ENCODE results near the gene TMEM178A. TPM values are rescaled to one million over a fixed set of nuclear protein-coding genes. Genes with fewer than 3 reads are reported as not detected.
"Not testable (repeated sequence)": the region's sequence is repeated elsewhere in the genome, so short reads cannot be mapped to it uniquely, and the experiment has no call there.

The TMEM178A gene
- total RNA-seq (2014; rRNA removed; shearing (Covaris generic)), result 0.13 and 0.14 TPM in 2 replicates

- H3K4me3 ChIP-seq, result peak within 1 kb of the TSS; percentile 51
- peaks cover 8% of the 10 kb centered on the region for H3K4me1 ChIP-seq
- H3K27me3 ChIP-seq, result no peaks in the 10 kb centered on the region
- 0 out of 2 replicates have a peak, but pooled peaks cover 2% of the 10 kb centered on the region for H3K9me3 ChIP-seq (replicated peaks)
- no peak for DNase-seq
- H3K36me3 ChIP-seq, result no peaks in the 10 kb centered on the region
- no peak within 1 kb of the TSS for H3K27ac ChIP-seq
These were observed at the start of gene TMEM178A for GRCh38 chr2:39665811-39666490. Gene TMEM178A (plus strand): TSS chr2:39665917. CDS start chr2:39665975, 58 bp downstream.

GRCh38 chr2:39618236-39618635 lies 47.5 kb upstream of the TMEM178A start:
- no peak for DNase-seq
- Histone ChIP-seq H3K4me1 (peaks cover 12% of the 10 kb centered on the region), H3K4me3 (no peak overlapping the region), H3K27me3 (no peaks in the 10 kb centered on the region), H3K27ac (no peak overlapping the region), H3K9me3 (replicated peaks) (no peaks in the 10 kb centered on the region), H3K36me3 (no peaks in the 10 kb centered on the region)

GRCh38 chr2:39618736-39619135 lies 47.0 kb upstream of the TMEM178A start:
- no peaks in the 10 kb centered on the region for H3K36me3 ChIP-seq
- peaks cover 12% of the 10 kb centered on the region for H3K4me1 ChIP-seq
- H3K4me3 ChIP-seq, result no peak overlapping the region
- no peaks in the 10 kb centered on the region for H3K27me3 ChIP-seq
- H3K9me3 ChIP-seq (replicated peaks), result no peaks in the 10 kb centered on the region
- H3K27ac ChIP-seq, result no peak overlapping the region
- DNase-seq, result no peak

GRCh38 chr2:39620067-39620466 lies 45.6 kb upstream of the TMEM178A start:
- H3K27me3 ChIP-seq, result no peaks in the 10 kb centered on the region
- H3K4me1 ChIP-seq, result peaks cover 12% of the 10 kb centered on the region
- H3K4me3 ChIP-seq, result peak overlapping the region; percentile 19
- peak overlapping the region; percentile 45 for H3K27ac ChIP-seq
- no peaks in the 10 kb centered on the region for H3K9me3 ChIP-seq (replicated peaks)
- no peaks in the 10 kb centered on the region for H3K36me3 ChIP-seq
- DNase-seq, result peak; percentile 93

- no peaks in the 10 kb centered on the region for H3K9me3 ChIP-seq (replicated peaks)
- no peak for DNase-seq
- peaks cover 12% of the 10 kb centered on the region for H3K4me1 ChIP-seq
- no peaks in the 10 kb centered on the region for H3K27me3 ChIP-seq
- no peak overlapping the region for H3K27ac ChIP-seq
- H3K4me3 ChIP-seq, result no peak overlapping the region
- H3K36me3 ChIP-seq, result no peaks in the 10 kb centered on the region
These were observed 44.1 kb upstream of the TMEM178A start for GRCh38 chr2:39621596-39621995.

- Histone ChIP-seq H3K4me3 (no peak overlapping the region), H3K36me3 (no peaks in the 10 kb centered on the region), H3K9me3 (replicated peaks) (no peaks in the 10 kb centered on the region), H3K27me3 (no peaks in the 10 kb centered on the region), H3K27ac (no peak overlapping the region), H3K4me1 (peaks cover 12% of the 10 kb centered on the region)
- DNase-seq, result no peak
These were observed 42.9 kb upstream of the TMEM178A start for GRCh38 chr2:39622860-39623259.

- Histone ChIP-seq H3K27me3 (no peaks in the 10 kb centered on the region), H3K27ac (no peak overlapping the region), H3K4me3 (no peak overlapping the region), H3K4me1 (peaks cover 12% of the 10 kb centered on the region), H3K36me3 (no peaks in the 10 kb centered on the region), H3K9me3 (replicated peaks) (no peaks in the 10 kb centered on the region)
- DNase-seq, result no peak
These were observed 41.8 kb upstream of the TMEM178A start for GRCh38 chr2:39623917-39624316.

- Histone ChIP-seq H3K9me3 (replicated peaks) (0 out of 2 replicates have a peak, but pooled peaks cover 5% of the 10 kb centered on the region), H3K27me3 (no peaks in the 10 kb centered on the region), H3K36me3 (no peaks in the 10 kb centered on the region), H3K4me3 (no peak overlapping the region), H3K27ac (no peak overlapping the region), H3K4me1 (peaks cover 5% of the 10 kb centered on the region)
- no peak for DNase-seq
These were observed 40.4 kb upstream of the TMEM178A start for GRCh38 chr2:39625193-39625926.

- no peak overlapping the region for H3K27ac ChIP-seq
These were observed 39.8 kb upstream of the TMEM178A start for GRCh38 chr2:39625927-39626270.

GRCh38 chr2:39628346-39628745 lies 37.4 kb upstream of the TMEM178A start:
- H3K4me1 ChIP-seq; H3K4me3 ChIP-seq; DNase-seq; H3K27me3 ChIP-seq; H3K9me3 ChIP-seq (replicated peaks); H3K27ac ChIP-seq; H3K36me3 ChIP-seq: not testable (repeated sequence)

More at GRCh38 chr2:39625927-39626270, 39.8 kb upstream of the TMEM178A start:
- no peaks in the 10 kb centered on the region for H3K36me3 ChIP-seq
- no peaks in the 10 kb centered on the region for H3K27me3 ChIP-seq
- no peak overlapping the region for H3K4me3 ChIP-seq
- no peak for DNase-seq
- H3K4me1 ChIP-seq, result no peaks in the 10 kb centered on the region
- H3K9me3 ChIP-seq (replicated peaks), result 0 out of 2 replicates have a peak, but pooled peaks cover 5% of the 10 kb centered on the region

- H3K9me3 ChIP-seq (replicated peaks), result 0 out of 2 replicates have a peak, but pooled peaks cover 5% of the 10 kb centered on the region
- H3K27ac ChIP-seq, result no peak overlapping the region
- DNase-seq, result no peak
These were observed 36.1 kb upstream of the TMEM178A start for GRCh38 chr2:39629646-39630045.

GRCh38 chr2:39631256-39631655 lies 34.5 kb upstream of the TMEM178A start:
- Histone ChIP-seq H3K36me3 (no peaks in the 10 kb centered on the region), H3K4me3 (no peak overlapping the region), H3K9me3 (replicated peaks) (0 out of 2 replicates have a peak, but pooled peaks cover 5% of the 10 kb centered on the region), H3K27ac (no peak overlapping the region), H3K27me3 (no peaks in the 10 kb centered on the region), H3K4me1 (peaks cover 3% of the 10 kb centered on the region; the same call in 1 of the 2 replicates)
- no peak for DNase-seq

More at GRCh38 chr2:39629646-39630045, 36.1 kb upstream of the TMEM178A start:
- Histone ChIP-seq H3K36me3 (no peaks in the 10 kb centered on the region), H3K4me3 (no peak overlapping the region), H3K4me1 (peaks cover 3% of the 10 kb centered on the region; the same call in 1 of the 2 replicates), H3K27me3 (no peaks in the 10 kb centered on the region)

- H3K36me3 ChIP-seq, result no peaks in the 10 kb centered on the region
- H3K9me3 ChIP-seq (replicated peaks), result 0 out of 2 replicates have a peak, but pooled peaks cover 5% of the 10 kb centered on the region
- no peak overlapping the region for H3K4me3 ChIP-seq
- DNase-seq, result peak in 1 of 2 experiments; percentile 39
- H3K4me1 ChIP-seq, result peaks cover 3% of the 10 kb centered on the region; the same call in 1 of the 2 replicates
- no peaks in the 10 kb centered on the region for H3K27me3 ChIP-seq
- H3K27ac ChIP-seq, result no peak overlapping the region
These were observed 34.0 kb upstream of the TMEM178A start for GRCh38 chr2:39631718-39632117.

- Histone ChIP-seq H3K27me3 (no peaks in the 10 kb centered on the region), H3K4me1 (peaks cover 3% of the 10 kb centered on the region; the same call in 1 of the 2 replicates), H3K9me3 (replicated peaks) (0 out of 2 replicates have a peak, but pooled peaks cover 5% of the 10 kb centered on the region), H3K4me3 (no peak overlapping the region), H3K27ac (no peak overlapping the region), H3K36me3 (no peaks in the 10 kb centered on the region)
- DNase-seq, result no peak
These were observed 32.8 kb upstream of the TMEM178A start for GRCh38 chr2:39632876-39633275.

- no peak overlapping the region for H3K4me3 ChIP-seq
- H3K36me3 ChIP-seq, result no peaks in the 10 kb centered on the region
- no peak for DNase-seq
- no peak overlapping the region for H3K27ac ChIP-seq
- H3K27me3 ChIP-seq, result no peaks in the 10 kb centered on the region
- no peaks in the 10 kb centered on the region for H3K9me3 ChIP-seq (replicated peaks)
- H3K4me1 ChIP-seq, result peaks cover 4% of the 10 kb centered on the region
These were observed 29.4 kb upstream of the TMEM178A start for GRCh38 chr2:39636306-39636705.

Measured in SJCRH30 (cell line).